ENCODE results near the gene AAK1. TPM values are rescaled to one million over a fixed set of nuclear protein-coding genes. Genes with fewer than 3 reads are reported as not detected.

The AAK1 gene
- total RNA-seq, 1 experiment from 2014 or later = 30.6 TPM

DNA sequence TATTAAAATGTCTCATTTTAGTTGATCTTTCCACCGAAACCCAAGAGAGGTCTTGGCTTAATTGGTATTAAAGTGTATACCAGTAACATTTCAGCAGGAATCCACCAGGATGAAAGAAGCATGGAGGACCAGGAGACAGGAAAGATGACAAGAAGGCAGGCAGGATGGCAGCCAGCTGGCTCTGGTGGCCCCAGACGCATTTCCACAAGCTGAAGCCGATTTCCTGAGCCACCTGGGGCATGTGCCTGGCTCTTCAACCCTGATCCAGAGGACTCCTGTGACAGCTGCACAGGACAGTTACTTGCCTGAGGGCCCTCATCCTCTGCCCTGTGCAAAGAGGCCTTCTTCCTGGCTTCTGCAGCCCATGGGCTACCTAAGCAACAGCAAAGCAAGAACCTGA is 149.4 kb downstream of the AAK1 start:
- Histone ChIP-seq H4K20me1 (ENCODE audit: control insufficient read depth, insufficient read depth, insufficient read length) (no peaks in the 10 kb centered on the region), H3K14ac (ENCODE audit: insufficient read depth, low read length) (no peak overlapping the region), H3K27ac (ENCODE audit: insufficient read length, low read depth, low read length) (no peak overlapping the region), H4K8ac (replicated peaks; ENCODE audit: insufficient read length, low read depth, low read length) (no peak overlapping the region), H2BK5ac (ENCODE audit: insufficient read length, low read length) (no peak overlapping the region), H3K18ac (ENCODE audit: insufficient read length, low read depth, low read length) (no peak overlapping the region), H3K9ac (ENCODE audit: extremely low read depth, insufficient read length, low read length) (no peak overlapping the region), H2AK5ac (ENCODE audit: insufficient read length, low read length) (no peak overlapping the region), H3K79me1 (ENCODE audit: insufficient read depth, low read depth, low read length, poor library complexity, severe bottlenecking) (no peaks in the 10 kb centered on the region), H3K4ac (ENCODE audit: low read depth, low read length) (no peak overlapping the region), H3K4me2 (ENCODE audit: insufficient read depth, insufficient read length, low read length) (no peak overlapping the region), H4K91ac (ENCODE audit: insufficient read length, low read depth, low read length) (no peak overlapping the region), H3K79me2 (ENCODE audit: insufficient read depth, low read length) (no peaks in the 10 kb centered on the region), H2AFZ (ENCODE audit: low read length) (no peak overlapping the region), H3K23ac (ENCODE audit: insufficient read length, low read depth, low read length) (no peak overlapping the region), H2BK15ac (ENCODE audit: low read depth, low read length) (no peak overlapping the region), H3T11ph (ENCODE audit: low read length) (no peak overlapping the region), H3K27me3 (ENCODE audit: insufficient read depth, low read length) (no peaks in the 10 kb centered on the region), H3K23me2 (ENCODE audit: insufficient read length, low read depth, low read length, poor library complexity, severe bottlenecking) (no peaks in the 10 kb centered on the region), H3K56ac (ENCODE audit: insufficient read length, low read depth, low read length) (no peak overlapping the region), H2BK12ac (ENCODE audit: insufficient read length, low read depth, low read length) (no peak overlapping the region), H3K4me1 (ENCODE audit: insufficient read depth, low read length) (no peaks in the 10 kb centered on the region), H3K9me3 (ENCODE audit: control insufficient read depth, low read depth, low read length) (no peaks in the 10 kb centered on the region), H2BK120ac (ENCODE audit: low read depth, low read length, poor library complexity, severe bottlenecking) (no peak overlapping the region), H2BK20ac (ENCODE audit: low read depth, low read length, poor library complexity, severe bottlenecking) (no peak overlapping the region), H4K5ac (ENCODE audit: insufficient read length, low read depth, low read length) (no peak overlapping the region)
- no peaks in the 10 kb centered on the region for H3K27me3 Mint-ChIP-seq (ENCODE audit: low read depth)
- no peak overlapping the region for H3K27ac Mint-ChIP-seq
- no CpG with 5 or more reads among the region's 3 CpGs for WGBS (ENCODE audit: extremely low coverage, insufficient read length, low lambda C conversion rate)
- no peak for TF ChIP-seq CTCF (conservative IDR thresholded peaks at IDR 0.05)
- H3K36me3 Mint-ChIP-seq (ENCODE audit: insufficient read depth in 1 of 3, low read depth in 3 of 3) = peaks cover 0 to 10% (median 2%) of the 10 kb centered on the region in 3 experiments; a peak in 3 of 7 replicates
- H3K9me3 Mint-ChIP-seq = no peaks in the 10 kb centered on the region
- DNase-seq = no peak
- peaks cover 2 to 6% of the 10 kb centered on the region in 2 experiments; a peak in 1 of 4 replicates for H3K4me1 Mint-ChIP-seq
- no peak overlapping the region for H3K4me3 Mint-ChIP-seq
